GM21381 (cell line): ENCODE measurements around the gene CPE.

Experiments used
- ATAC-seq: cut with Tn5 transposase; IDR thresholded peaks from one replicate; pipeline ENCODE4 v1.9.1; 2021; ENCODE audit warnings: mild to moderate bottlenecking, moderate library complexity; ENCODE audit not compliant: unreplicated experiment

The CPE gene

GRCh38 chr4:165505958-165506837 lies 127.4 kb downstream of the CPE start:
- no peak for ATAC-seq

GRCh38 chr4:165506849-165507248 lies 128.0 kb downstream of the CPE start:
- no peak for ATAC-seq

- ATAC-seq = no peak
Observed at GRCh38 chr4:165507381-165507780, 128.6 kb downstream of the CPE start.

GRCh38 chr4:165508372-165509120 lies 129.7 kb downstream of the CPE start:
- ATAC-seq = no peak

GRCh38 chr4:165512424-165512823 lies 133.6 kb downstream of the CPE start:
- no peak for ATAC-seq

GRCh38 chr4:165514739-165515138 lies 135.9 kb downstream of the CPE start:
- ATAC-seq = no peak

GRCh38 chr4:165515201-165515600 lies 136.4 kb downstream of the CPE start:
- ATAC-seq = no peak

GRCh38 chr4:165516281-165516833 lies 137.5 kb downstream of the CPE start:
- no peak for ATAC-seq

- no peak for ATAC-seq
Observed at GRCh38 chr4:165517216-165517615, 138.4 kb downstream of the CPE start.

GRCh38 chr4:165518024-165518616 lies 139.3 kb downstream of the CPE start:
- ATAC-seq = no peak

- no peak for ATAC-seq
Observed at GRCh38 chr4:165518686-165519085, 139.9 kb downstream of the CPE start.

- no peak for ATAC-seq
Observed at GRCh38 chr4:165519591-165519990, 140.8 kb downstream of the CPE start.

- no peak for ATAC-seq
Observed at GRCh38 chr4:165520086-165520485, 141.3 kb downstream of the CPE start.

- ATAC-seq = no peak
Observed at GRCh38 chr4:165522050-165522449, 143.2 kb downstream of the CPE start.

GRCh38 chr4:165524532-165525190 lies 145.9 kb downstream of the CPE start:
- ATAC-seq = no peak

- no peak for ATAC-seq
Observed at GRCh38 chr4:165532976-165533375, 154.2 kb downstream of the CPE start.

- ATAC-seq = no peak
Observed at GRCh38 chr4:165537028-165537648, 158.3 kb downstream of the CPE start.

- ATAC-seq = no peak
Observed at GRCh38 chr4:165539801-165540200, 161.0 kb downstream of the CPE start.

GRCh38 chr4:165540206-165540830 lies 161.5 kb downstream of the CPE start:
- no peak for ATAC-seq

GRCh38 chr4:165541851-165542459 lies 163.1 kb downstream of the CPE start:
- no peak for ATAC-seq
